EH (cell line): ENCODE data around the gene CFAP410.

Experiments
- DNase-seq: peaks from one replicate; pipeline ENCODE4 v3.0.0-alpha.2; 2015; ENCODE audit warnings: low read depth

The CFAP410 gene

DNA sequence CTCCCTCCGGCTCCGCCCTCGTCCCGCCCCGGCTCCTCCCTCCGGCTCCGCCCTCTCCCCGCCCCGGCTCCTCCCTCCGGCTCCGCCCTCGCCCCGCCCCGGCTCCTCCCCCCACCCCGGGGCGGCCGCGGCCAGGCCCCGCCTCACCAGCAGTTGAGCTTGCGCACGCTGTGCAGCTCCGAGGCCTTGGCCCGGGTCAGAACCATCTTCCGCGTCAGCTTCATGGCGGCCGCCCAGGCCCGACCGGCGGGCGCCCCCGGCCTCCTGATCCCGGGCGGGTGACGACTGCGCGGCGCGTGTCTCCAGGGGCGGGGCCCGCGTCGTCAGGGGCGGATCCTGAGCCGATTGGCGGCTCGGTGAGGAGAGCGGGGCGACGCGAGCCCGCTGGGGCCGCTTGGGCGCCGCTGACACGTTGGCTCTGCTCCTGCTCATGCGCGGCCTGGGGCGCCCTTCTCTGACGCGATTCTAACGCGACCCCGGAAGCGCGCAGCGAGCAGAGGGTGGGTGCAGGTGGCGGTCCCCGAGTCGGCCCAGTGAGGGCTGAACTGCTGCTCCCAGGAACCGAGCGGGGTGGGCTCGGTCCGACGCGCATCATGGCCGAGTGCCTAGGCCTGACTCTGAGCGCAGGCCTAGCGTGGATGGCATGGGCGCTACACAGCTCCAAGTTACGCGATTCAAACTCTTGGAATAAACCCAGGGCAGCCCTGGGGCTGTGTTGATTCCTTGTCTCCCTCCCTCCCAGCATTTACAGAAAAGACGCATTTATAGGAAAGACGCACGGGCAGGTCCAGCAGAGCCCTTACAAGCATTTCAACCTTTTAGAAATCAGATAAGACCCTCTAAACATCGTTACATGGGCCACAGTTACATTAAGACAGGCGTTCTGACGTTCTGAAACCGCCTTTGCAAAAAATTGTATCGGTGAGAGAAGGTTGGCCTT is at the start of gene CFAP410:
TSS of gene CFAP410 (minus strand) at position 420 of the 940 bp plus-strand sequence. CDS start at position 224, 196 bp downstream.
- peak; percentile 95 for DNase-seq

DNA sequence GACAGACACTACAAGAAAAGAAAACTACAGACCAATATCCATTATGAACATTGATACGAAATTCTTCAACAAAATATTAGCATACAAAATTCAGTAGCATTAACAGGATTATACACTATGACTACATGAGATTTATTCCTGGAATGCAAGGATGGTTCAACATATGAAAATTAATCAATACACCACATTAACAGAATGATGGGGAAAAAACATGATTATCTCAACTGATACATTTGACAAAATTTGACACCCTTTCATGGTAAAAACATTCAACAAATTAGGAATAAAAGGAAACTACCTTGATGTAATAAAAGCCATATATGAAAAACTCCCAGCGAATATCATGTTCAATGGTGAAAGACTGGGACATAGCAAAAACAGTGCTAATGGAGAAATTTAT is 45.8 kb upstream of the CFAP410 start:
- DNase-seq = no peak

DNA sequence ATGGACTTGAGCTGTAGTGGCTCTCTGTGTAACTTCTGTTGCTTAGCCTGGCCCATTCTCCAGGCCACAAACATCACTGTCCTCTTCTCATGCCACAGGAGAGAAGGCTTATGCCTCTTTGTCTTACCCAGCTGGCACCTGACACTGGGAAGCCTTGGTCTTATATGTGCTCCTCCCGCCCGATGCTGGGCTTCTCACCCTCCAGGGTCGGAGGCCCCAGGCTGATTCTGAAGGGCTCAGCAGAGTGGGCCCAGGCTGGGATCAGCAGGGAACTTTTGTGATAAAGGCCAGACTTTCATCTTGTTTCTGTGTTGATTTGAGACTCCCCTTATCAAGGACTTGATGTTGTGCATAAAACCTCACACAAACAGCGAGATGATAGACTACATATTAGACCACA is 44.0 kb upstream of the CFAP410 start:
- no peak for DNase-seq

DNA sequence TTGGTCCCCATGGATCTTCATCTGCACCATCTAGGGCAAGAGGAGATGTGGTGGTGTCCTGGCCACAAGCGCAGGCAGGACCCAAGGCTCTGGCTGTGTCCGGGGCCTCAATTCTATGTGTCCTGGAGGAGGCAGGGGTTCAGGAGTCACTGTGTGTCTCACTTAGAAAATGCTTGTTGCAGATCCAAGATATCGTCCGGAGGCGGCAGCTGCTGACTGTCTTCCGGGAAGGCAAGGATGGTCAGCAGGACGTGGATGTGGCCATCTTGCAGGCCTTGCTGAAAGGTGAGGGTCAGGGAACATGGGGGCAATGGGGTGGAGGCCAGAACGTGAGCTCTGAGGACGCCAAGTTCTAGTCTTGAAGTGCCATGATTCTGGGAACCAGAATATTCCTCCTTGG is 43.3 kb upstream of the CFAP410 start:
- DNase-seq = no peak

DNA sequence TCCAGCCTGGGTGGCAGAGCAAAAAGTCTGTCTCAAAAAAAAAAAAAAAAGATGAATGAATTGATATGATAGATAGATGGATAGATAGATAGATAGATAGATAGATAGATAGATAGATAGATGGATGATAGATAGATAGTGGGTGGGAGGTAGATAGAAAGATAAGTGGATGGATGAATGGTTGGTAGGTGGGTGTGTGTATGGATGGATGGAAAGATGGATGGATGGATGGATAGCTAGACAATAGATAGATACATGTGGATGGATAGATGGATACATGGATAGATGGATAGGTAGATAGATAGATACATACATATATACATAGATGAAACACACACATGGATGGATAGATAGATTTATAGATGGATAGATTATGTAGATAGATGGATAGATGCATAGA is 42.7 kb upstream of the CFAP410 start:
- no peak for DNase-seq

DNA sequence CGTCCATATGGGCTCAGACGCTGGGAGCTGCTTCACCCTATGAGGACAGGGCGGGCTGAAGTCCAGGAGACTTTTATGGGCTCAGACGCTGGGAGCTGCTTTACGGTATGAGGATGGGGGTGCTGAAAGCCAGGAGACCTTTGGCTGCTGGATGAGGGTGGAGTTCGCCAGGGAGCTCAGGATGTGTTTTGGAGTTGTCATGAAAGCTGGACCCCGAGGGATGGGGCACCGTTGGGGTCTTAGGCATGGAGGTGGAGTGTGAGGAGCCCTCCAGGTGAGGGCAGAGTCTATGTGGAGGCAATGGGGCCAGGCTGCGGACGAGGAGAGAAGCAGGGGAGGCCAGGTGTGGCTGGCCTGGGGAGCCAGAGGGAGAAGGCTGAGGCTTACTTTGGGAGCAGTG is 41.7 kb upstream of the CFAP410 start:
- DNase-seq = no peak

DNA sequence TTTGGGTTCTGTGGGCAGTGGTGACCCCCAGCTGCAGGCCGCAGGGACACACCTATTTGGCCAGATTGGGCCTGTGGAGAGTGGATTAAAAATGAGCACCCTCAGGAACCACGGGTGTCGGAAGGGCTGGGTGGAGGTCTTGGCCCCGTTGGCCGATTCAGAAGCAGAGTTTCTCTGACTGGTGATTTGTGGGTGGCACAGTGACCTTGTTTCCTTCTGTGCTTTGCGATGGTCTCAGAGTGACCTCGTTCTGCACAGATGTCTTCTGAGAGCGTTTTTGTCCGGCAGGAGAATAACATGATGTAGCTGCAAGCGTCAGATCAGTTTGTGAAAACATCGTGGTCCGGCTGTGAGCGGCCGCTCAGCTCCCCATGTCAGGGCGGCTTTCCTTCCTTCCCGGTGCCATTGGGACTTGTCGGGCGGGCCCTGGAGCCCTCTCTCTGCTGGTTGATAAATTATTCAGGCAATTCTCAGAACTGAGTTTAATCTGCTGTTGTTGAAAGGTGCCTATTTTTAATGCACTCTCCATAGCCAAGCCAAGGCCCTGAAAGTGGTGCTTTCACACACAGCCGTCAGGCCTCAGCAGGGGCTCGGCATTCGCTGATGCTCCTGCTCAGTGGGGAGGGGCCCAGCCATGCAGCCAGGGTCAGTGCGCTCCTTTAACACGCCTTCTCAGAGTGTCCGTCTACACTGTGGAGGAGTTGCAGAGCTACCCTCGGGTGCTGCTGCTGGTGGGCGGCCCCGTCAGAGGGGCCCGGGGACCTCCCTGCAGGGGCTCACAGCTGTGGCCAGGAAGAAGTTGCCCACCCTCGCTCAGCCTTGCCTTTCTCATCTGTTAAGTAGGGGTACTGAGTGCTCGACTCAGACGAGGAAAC is 41.0 kb upstream of the CFAP410 start:
- no peak for DNase-seq

DNA sequence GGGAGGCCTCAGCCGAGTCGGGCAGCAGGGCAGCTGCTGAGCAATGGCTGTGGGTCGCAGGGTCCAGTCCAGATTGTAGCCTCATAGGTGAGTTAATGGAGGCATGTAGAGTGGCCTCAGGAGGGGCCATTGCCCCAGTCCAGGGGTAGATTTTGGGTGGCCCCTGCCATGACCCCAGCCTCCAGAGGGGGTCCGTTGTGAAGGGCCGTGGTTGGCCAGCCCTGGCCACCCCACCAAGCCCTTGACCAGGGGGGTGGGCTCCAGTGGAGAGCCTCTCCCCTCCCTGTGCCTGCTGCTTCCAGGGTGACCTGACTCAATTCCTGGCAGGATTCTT is 40.3 kb upstream of the CFAP410 start:
- DNase-seq = no peak

DNA sequence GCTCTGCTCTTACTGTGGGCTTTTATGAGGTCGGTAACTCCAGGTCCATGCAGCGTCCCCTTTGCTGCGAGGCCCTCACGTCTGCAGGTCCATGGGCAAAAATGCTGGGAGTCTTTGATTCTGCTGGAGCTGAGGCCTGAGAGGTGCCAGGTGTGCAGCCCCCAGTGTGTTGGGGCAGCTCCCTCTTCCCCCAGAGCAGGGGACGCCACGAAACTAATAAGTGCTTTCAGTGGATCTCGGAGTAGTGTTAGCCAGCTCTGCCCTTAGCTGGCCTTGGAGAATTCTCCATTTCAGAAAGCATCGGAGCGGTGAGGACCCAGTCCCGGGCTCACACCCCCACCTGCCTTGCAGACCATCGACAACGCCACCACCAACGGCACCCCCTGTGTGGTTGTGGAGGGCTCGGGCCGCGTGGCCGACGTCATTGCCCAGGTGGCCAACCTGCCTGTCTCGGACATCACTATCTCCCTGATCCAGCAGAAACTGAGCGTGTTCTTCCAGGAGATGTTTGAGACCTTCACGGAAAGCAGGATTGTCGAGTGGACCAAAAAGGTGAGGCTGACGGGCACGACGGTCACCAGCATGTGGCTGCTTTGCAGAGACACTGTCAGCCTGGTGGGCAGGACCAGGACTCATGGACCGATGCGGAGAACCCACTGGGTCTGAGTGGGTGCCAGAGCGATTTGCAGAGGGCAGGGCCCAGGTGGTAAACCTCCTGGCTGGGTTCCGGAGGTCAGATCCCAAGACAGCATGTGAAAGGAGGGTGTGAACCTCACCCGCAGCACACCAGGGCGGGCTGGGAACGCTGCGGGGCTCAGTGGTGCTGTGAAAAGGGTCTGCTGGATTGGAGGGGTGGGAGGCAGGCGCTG is 39.7 kb upstream of the CFAP410 start:
- DNase-seq = no peak

DNA sequence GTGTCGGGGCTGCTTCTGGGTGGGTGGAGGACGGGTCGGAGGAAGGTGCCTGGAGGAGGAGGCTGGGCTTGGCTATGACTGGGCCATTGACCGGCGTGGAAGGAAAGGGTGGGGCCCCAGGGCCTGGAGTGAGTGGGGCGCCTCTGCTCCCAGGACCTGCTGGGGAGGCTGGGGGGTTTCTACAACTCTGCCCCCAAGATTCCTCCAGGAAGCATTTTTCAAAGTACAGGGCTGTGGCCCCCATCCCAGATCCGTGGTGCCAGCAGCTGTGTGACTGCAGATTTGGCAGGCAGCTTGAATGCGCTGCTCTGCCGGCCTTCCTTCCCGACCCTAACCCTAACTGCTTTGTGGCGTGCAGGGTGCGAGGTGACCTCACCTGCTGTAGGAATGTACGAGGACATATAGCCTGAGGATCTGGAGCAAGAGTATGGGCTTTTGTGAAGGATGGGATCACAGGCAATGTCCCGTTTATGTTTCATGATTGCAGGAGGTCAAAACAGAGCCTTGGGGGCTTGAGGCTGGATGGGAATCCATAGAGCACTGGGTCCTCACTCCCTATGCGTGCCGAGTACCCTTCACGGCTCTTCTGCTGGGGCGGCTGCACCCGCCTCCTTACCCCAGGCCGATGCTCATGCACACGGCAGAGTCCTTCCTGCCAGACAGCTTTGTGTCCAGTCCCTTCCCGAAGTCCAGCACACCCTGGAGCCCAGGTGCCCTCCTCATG is 38.9 kb upstream of the CFAP410 start:
- DNase-seq = no peak

DNA sequence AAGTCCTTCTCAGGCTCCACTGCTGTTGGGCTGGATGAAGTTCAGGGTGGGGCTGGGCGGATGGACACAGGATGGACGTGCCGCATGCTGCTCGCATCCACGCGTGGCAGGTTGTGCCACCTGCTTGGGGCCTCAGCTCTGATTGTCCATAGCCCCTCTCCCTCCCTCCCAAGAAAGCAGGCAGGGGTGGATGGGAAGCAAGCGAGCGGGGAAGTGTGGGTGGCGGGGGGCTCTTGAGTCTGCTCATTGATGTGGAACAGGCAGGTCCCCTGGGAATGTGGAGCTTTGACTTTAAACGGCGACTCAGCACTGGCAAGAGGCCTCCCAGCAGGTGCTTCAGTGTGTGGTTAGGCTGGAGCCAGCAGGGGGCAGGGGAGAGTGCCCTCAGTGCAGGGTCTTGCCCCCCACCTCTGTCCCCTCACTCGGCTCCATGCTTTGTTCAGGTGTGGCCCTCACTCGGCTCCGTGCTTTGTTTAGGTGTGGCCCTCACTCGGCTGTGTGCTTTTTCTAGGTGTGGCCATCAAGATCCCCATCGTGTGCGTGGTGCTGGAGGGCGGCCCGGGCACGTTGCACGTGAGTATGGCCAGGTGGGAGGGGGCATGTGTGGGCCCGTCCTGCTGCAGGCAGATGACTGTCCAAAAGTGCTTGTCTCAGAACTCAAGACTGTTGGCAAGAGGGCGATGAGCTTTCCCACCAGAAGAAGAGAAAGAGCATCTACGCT is 38.2 kb upstream of the CFAP410 start:
- DNase-seq = no peak

DNA sequence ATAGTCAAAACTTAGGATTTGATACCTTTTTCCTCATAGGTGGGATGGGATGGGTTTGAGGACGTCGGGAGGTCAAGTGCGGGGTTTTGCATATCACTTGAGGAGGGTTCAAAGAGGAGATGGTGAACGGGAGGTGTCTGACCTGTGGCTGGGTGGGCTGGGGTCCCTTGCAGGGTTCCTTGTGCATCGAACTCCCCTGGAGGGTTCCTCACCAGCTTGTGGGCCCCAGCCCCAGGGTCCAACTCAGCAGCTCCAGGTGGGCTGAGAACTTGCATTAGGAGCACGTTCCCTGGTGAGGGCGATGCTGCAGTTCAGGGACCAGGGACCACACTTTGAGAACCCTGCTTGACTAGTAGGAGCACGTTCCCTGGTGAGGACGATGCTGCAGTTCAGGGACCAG is 37.4 kb upstream of the CFAP410 start:
- no peak for DNase-seq

DNA sequence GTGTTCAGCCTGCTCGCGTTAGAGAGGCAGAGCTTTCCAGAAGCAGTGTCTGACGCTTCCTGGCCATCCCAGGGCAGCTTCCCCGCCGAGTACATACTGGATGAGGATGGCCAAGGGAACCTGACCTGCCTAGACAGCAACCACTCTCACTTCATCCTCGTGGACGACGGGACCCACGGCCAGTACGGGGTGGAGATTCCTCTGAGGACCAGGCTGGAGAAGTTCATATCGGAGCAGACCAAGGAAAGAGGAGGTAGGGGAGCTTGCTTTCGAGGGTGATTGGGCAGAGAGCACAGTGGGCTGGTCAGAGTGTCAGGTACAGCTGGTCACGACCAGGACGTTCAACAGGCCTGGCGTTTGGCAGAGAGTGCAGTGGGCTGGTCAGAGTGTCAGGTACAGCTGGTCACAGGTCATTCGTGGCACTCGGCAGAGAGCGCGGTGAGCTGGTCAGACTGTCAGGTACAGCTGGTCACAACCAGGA is 36.6 kb upstream of the CFAP410 start:
- no peak for DNase-seq

DNA sequence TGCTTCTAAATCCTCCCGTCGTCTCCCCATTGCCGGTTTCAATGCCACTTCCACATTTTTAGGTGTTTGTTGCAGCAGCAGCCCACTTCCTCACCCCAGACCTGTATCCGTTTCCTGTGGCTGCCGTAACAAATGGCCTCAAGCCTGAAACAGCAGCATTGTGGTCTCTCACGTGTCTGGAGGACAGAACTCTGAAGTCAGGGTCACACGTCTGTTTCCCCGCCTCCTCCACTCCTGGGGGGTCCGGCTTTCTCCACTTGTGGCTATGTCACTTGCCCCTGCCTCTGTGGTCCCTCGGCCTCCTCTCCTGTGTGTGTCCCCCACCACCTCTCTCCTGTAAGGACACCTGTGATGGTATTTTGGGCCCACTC is 36.1 kb upstream of the CFAP410 start:
- DNase-seq = no peak

DNA sequence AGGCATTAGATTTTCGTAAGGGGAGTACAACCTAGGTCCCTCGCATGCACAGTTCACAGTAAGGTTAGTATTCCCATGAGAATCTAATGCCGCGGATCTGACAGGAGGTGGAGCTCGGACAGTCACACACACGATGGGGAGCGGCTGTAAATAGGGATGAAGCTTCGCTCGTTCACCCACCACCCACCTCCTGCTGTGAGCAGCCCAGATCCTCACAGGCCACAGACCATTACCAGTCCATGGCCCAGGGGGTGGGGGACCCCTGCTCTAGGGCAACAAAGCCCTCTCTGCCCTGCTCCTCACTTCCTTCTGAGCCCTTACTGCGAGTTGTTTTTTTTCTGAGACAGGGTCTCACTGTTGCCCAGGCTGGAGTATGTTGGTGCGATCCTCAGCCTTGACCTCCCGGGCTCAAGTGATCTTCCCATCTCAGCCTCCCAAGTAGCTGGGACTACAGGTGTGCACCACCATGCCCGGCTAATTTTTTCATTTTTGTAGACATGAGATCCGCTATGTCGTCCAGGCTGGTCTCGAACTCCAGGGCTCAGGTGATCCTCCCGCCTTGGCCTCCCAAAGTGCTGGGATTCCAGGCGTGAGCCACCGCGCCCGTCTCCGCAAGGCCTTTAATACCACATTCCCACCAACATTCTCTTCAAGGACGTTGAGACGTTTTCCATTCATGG is 35.6 kb upstream of the CFAP410 start:
- no peak for DNase-seq

DNA sequence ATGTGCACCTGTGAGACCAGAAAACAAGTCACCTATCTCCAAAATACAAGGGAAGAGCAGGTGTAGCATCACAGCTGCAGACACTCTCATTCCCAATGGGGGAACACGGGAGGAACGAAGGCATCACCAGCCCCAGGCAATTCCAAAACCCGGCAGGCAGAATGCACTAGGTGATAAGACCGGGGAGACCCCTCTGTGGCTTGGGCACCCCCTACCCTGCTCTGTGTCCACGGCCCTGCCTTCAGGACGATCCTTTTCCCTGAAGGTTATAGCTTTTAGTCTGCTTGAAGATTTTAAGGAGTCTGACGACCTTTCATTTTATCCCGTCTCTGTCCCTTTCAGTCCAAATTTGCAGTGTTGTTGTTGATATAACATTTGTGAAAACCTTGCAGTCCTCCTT is 33.4 kb upstream of the CFAP410 start:
- DNase-seq = no peak

DNA sequence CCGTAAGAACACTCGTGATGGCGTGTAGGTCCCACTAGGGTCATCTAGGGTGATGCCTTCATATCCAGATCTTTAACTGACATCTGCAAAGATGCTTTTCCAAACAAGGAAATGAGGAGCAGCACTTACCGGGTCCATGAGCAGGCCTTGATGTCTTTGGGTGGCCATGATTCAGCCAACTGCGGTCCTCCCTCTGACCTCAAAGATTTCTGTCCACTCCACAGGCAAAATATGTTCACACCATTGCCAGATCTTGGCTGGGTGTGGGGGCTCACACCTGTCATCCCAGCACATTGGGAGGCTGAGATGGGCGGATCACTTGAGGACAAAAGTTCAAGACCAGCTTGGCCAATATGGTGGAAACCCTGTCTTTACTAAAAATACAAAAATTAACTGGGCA is 32.4 kb upstream of the CFAP410 start:
- no peak for DNase-seq

DNA sequence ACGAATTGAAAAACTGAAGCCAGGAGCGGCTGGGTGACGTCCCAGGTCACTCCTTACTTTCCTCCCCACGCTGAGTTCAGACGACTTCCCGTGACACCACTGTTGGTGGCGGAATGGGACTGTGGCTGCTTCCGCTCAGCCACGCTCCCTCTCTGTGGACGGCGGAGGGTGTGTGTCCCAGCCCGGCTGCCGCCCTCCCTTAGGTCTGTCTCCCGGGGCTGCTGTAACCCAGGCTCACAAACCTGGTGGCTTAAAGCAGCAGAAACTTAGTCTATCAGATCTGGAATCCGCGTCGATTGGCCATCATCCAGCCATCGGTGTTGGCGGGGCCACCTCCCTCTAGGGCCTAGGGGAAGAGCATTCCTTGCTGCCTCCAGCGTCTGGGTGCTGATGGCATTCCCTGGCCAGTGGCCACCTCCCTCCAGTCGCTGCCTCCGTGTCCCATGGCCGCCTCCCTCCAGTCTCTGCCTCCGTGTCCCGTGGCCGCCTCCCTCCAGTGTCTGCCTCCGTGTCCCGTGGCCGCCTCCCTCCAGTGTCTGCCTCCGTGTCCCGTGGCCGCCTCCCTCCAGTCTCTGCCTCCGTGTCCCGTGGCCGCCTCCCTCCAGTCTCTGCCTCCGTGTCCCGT is 31.7 kb upstream of the CFAP410 start:
- no peak for DNase-seq

DNA sequence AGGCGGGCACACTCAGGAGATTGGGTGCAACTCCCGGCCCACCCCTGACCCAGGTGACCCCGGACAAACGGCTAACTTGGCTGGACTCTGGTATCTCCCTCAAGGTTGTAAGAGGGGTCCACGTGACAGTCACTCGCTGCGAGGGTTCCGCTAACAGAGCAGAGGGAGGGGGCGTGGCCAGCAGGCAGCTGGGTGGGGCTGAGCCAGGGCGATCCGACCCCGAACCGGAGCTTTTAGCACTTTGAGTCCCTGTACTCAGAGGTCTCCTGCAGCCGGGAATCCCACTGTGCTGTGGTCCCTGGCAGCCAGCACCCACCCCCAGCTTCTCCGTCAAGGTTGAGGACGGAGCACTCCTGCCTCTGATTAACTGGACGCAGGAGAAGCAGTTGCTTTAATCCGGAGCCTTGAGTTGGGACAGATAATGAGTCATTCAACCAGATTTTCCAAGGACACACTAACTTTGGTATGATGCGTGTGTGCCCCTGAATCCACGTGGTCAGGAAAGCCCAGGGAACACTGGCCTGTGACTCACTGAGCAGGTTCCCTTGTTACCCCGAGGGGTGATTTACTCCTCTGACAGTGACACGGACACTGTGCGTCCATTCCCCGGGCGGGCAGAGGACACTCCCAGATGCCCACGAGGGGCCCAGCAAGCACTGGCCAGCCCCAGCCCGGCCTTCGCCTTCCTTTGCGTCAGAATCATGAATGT is 31.0 kb upstream of the CFAP410 start:
- peak; percentile 34 for DNase-seq
